SHP77 (cell line): ENCODE measurements around the gene SHROOM4.

ENCODE experiments used
- DNase-seq, 2 experiments: peaks; one replicate each; lab custom pipeline; 2025; lab: John Stamatoyannopoulos, UW

SHROOM4 gene

DNA sequence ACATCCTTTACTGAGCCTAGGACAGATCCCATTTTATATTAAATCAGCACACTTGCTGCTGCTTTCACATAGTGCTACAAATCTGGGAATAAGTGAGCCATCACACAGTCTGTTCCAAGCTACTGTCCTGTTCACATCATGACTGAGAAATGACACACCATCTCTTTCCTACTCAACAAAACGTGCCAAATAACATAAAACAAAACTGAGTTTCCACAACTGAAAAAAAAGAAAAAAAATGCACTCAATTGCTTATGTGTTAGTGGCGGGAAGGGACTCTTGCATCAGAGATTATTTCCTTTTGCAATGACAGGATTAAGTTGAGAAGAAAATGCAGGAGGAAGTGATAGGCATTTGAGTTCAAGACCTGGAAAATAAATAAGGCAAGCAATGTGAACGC lies 109.0 kb downstream of the SHROOM4 start:
- no peak for DNase-seq

DNA sequence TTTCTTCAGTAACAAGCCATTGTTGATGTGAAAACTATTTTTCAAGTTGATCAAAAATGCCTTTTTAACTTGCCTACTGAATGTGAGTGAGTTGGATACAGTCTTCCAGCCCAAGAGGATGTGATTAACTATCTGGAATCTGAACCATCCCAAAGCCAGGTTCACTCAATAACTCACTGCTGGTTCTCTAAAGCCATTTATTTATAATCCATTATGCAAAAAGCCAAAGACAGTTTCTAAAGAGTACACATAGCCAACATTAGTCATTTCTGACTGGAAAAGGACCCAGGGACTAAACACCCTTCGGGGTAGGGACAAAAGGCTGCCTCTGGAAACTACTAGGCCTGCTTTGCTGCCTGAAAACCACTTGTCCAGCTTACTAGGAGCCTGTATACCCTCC lies 109.6 kb downstream of the SHROOM4 start:
- no peak for DNase-seq

DNA sequence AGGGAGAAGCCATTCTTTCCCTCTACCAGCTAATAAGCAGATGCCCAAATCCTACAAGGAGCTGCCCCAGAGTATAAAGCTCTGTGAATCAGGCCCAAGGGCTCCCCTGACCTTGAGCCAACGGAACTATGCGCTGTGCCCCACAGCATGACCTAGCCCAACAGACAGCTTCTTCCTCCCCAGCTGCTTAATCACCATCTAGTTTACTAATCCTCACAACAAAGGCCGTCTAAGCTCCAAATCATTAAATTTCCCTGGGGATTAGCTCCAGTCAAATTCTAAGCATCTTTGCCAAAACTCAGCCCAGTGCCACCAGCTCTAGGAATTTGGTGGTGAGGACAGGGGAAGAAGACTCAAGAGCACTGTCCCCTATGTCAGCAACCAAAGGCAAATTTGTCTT lies 113.1 kb downstream of the SHROOM4 start:
- no peak for DNase-seq

DNA sequence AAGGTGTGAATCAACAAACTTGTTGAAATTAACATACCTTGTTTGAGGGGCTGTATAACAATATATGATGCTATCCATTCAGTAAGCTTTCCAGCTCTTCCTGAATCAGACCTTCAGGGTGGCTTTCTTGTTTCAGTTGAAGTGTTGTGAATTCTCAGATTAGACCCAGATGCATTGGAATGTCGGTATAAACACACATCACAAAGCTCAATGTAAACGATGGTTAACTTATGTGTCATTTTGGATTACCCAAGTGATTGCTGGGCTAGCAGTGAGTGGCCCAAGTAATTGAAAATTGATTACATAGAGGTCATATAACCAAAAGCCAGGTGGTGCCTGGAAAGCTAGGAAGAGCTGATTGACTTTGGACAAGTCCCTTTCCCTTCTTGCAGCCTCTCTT lies 115.0 kb downstream of the SHROOM4 start:
- DNase-seq: no peak

DNA sequence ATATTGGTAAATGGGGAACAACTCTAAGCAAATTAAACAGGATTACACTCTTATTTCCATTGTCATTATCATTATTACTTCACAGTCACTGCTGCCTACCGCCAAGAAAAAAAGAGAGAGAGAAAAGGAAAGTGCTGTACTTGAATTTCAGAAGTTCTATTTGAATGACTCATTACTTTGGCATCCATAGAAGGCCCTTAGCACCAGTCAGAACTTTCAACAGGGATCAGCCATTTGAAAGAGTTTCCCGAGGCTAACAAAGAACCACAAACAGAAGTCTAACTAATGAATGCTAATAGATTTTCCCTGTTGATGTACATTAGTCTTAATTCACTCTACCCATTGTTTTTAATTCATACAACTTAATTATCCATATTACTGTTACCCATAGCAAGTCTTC lies 116.3 kb downstream of the SHROOM4 start:
- DNase-seq: no peak

DNA sequence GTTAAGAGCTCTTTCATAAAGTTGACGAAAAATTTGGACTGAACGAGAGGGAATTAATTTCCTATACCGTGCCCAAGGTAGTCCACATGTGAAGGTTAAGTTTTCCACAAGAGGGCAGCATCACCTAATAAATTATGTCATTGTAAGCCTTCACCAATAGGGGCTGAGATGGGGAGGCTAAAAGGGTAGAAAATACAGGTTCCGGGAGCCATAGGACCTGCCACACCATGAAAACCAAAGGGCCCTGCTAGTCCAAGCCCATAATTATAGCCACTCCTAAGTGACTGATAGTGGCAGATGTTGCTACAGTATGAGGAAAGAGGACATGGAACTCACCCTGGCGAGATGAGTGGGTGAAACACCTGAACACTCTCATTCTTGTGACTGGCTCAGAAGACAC lies 122.2 kb downstream of the SHROOM4 start:
- peak; percentile 21 to 32 for DNase-seq

DNA sequence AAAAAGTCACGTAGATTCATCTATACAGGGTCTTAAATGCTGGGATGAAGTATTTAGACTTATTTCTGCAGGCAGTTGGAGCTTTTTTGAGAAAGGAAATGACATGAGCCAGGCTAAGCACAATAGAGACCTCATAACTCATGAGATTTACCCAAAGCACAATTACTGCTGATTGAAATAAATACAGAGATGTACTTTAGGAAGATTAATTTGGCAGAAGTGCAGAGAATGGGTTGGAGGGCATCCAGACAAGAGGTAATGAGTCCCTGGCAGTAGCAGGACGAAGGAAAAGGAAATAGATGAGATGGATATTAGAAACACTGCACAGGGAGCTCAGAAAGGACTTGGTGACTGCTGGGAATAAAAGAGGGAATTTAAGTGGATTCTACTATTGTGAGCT lies 129.1 kb downstream of the SHROOM4 start:
- no peak for DNase-seq

DNA sequence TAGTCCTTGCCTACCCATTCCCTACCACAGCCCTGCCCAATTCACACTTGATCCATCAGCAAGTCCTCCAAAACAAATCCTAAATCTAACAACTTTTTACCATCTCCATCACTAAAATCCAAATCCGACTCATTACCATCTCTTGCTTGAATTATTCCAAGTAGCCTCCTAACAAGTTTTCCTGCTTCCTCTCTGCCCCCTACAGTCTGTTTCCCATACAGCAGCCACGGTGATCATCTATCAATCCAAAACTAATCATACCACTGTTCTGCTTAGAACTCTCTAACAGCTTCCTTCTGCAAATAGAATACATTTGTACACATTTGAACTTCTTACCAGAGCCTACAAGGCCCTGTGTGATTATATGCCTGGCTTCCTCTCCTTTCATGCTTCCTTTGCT lies 133.0 kb downstream of the SHROOM4 start:
- peak in 1 of 2 experiments; percentile 0 for DNase-seq

DNA sequence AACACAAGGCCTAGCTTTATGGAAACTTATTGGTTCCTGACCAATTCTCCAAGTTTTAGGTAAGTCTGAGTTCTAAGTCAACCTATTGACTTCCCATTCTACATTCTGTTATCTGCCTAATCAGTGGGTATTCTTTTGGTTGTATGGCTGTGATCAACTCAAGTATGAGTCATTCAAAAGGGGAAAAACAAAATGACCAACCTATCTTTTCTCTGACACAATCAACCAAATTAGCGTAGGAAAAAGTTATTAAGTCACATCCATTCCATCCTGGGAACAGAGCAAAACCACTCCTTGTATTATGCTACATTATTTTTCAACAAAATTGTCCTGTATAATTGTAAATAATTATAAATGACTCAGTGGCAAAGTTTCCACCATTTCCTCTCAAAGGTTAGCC lies 136.2 kb downstream of the SHROOM4 start:
- DNase-seq: no peak

DNA sequence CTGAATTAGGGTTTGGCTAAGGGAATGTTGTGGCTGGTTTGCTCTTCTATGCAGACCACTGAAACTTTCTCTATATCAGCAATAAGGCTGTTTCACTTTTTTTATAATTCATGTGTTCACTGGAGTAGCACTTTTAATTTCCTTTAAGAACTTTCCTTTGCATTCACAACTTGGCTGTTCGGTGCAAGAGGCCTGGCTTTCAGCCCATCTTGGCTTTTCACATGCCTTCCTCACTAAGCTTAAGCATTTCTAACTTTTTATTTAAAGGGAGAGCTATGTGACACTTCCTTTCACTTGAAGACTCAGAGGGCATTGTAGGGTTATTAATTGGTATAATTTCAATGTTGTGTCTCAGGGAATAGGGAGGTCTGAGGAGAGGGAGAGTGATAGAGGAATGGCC lies 142.3 kb downstream of the SHROOM4 start:
- DNase-seq: no peak

DNA sequence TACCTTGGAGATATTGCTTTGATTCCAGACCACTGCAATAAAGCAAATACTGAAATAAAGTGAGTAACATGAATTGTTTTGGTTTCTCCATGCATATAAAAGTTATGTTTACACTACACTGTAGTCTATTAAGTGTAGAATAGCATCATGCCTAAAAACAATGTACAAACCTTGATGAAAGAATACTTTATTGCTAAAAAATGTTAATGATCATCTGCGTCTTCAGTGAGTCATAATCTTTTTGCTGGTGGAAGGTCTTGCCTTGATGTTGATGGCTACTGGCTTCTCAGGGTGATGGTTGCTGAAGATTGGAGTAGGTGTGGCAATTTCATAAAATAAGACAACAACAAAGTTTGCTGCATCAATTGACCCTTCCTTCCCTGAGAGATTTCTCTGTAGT lies 145.1 kb downstream of the SHROOM4 start:
- DNase-seq: no peak

DNA sequence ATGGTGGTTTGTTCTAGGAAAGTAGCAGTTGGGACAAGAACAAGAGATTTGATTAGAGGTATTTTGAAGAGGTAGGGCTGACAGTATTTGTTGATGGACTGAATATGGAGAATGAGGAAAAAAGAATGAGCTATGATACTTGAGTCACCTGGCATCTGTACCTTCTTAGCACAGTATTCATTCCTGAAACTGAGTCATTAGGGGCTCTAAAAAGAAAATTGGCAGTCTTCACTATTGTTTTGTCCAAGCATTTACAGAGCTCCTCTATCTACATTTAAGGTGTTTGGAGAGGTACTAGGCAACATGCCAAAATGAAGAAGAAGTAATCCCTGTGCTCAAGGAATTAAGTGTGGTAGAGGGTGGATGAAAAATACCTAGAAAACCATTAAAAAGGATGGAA lies 165.8 kb downstream of the SHROOM4 start:
- no peak for DNase-seq

DNA sequence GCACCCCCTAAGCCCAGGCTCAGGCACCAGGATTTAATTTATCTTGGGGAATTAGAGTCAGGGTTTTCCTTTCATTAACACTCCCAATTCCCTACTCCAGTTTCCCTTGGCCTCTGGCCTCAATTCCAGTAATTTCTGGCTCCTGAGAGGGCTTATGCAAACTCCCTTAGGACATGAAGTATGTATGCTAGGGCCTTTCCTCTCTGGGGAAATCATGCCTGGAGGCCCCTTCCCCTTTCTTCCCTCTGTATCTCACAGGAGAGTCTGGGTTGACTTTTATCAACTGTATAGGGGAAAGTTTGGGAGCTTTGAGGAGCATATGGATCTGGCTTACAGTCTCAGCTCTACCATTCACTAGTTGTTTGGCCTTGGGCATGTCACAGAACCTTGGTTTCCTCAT lies 169.5 kb downstream of the SHROOM4 start:
- DNase-seq: no peak

DNA sequence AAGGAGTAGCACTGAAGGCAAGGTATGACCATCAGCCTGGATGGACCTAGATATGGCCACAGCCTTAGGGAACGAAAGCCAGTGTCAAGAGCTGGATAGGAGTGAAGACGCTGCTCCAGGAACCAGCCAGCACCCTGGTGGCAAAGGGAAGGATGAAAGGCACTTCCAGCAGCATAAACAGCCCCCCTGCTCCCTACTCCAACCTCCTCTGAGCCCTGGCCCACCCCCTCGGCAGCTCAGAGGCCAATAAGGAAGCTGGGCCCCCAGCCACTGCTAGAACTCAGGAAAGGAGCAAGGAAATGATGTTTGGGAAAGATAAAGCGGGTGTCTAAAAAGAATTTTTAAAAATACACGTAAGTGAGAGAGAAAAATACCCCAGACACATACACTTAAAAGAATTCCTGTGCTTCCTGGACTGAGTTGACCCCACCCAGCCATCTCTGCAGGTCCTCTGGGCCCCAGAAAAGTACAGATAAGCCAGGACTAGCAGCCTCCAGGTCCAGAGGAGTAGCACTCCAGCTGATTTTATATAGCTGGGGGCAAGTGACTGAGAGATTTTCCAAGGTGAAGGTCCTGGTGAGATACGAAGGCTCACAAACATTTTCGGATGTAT lies 170.4 kb downstream of the SHROOM4 start:
- no peak for DNase-seq

DNA sequence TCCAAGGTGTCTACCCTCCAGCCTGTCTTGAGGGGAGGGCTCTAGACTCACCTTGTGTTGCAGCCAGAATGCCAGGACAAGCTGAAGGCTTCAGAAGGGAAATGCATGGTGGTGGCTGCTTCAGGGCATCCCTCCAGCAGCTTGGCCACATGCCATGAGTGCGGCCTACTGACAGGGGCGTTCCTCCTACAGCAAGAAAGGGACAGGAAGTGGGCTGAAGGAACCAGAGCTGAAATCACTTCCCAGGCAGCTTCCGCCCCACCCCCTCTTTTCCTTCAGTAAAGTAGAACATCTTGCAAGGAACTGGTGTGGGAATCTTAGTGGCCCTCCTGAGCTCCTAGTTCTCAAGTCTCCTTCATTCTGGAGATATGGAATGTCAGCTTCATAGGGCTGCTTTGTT lies 175.9 kb downstream of the SHROOM4 start:
- DNase-seq: no peak

DNA sequence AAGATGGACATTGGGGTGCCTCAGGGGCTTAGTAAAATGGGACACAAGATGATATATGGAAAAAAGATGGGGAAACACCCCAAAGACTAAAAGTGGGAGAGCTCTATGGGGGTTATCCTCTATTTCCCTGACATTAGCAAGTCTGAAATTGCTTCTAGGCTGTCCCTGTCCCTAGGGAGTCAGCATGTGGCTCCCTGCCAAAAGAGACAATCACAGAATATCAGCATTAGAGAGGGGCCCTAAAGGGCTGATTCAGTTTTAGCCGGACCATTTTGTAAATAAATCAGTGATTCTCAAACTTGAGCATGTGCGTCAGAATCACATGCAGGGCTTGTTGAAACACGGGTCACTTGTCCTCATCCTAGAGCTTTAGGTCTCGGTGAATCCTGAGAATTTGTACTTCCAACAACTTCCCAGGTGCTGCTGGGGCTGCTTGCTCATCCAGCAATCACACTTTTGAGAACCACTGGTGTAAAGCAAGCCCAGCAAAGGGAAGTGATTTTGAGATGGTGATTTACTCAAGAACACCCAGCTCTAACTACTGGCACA lies 178.1 kb downstream of the SHROOM4 start:
- no peak for DNase-seq

DNA sequence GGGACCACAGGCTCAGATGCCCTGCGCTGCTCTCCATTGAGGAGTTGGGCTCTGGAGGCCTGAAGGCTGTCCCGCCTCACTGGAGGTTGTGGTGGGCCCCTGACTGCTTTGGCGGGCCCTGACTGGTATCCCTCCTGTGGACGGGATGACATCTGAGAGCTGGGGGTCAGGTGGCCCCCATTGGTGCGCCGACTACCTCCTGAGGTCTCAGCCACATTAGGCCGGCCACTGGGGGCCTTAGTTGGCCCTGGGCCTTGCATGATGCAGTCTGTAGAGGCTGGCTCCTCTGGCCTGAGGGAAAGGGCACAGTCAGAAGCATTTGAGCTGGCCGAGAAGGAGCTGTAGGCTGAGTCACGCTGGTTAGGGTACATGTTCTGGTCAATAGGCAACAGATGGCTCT lies 178.8 kb downstream of the SHROOM4 start:
- no peak for DNase-seq

DNA sequence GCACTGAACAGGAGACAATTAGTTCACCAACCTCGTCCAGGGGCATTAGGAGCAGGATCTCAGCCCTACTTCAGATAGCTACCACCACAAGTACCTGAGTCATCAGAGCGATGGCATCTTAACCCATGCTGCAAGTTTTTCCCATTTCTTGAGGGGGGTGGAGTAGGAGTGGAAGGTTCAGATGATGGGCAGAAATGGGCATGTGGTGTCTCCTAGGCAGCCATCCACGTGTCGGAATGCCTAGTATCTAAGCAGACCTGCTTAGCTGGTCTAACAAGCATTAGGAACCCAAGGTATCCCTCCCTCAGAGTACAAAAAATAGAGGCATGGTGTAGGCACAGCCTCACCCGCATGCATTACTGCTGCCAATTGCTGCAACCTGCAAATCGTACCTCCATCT lies 184.2 kb downstream of the SHROOM4 start:
- no peak for DNase-seq

DNA sequence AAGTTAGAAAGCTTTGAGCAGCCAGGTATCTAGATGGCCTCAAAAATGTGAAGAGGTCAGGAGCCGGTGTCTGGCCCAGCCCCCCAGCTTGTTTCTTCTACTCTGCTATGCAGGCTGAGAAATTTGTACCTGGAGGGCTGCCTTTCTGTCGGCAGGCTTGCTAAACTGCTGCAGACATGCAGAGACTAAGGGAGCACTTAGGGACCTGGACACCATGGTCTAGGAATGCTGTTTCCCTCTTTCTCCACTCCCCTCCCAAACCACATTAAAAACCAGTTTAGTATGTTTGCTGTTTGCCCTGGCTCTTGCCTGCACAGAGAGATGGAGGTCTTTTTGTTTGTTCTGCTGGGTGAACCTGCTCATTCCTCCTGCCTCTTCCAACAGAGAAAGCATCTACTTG lies 186.3 kb downstream of the SHROOM4 start:
- DNase-seq: no peak

DNA sequence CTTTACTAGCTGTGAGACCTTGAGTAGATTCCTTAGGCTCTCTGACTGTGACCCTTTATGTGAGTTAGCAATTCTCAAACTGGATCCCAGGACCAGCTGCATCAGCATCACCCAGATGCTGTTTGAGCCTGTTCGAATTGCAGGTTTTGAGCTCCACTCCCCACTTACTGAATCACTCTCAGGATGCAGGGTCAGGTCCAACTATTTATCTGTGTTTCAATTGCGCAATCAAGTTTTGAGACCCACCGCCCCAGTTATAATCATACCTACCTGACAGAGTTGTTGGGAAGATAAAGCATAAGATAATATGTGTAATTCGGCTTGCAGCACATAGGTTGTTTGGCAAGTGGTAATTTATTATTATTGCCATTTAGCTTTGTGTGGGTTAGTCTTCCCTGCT lies 187.6 kb downstream of the SHROOM4 start:
- no peak for DNase-seq

DNA sequence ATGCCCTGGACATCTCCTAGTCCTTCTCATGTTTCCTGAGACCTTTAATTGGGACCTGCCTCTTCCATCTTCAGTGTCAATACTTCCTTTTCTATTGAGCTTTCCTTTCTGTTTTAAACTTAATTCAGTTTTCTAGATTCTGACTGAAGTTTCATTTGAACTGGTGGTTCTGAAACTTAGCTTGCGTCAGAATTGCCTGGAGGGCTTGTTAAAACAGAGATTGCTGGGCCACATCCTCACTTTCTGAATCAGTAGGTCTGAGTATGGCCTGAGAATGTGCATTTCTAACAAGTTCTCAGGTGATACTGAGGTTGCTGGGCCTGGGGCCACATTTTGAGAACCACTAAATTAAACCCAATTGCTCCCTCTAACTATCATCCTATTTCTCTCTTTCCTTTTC lies 191.2 kb downstream of the SHROOM4 start:
- DNase-seq: no peak

DNA sequence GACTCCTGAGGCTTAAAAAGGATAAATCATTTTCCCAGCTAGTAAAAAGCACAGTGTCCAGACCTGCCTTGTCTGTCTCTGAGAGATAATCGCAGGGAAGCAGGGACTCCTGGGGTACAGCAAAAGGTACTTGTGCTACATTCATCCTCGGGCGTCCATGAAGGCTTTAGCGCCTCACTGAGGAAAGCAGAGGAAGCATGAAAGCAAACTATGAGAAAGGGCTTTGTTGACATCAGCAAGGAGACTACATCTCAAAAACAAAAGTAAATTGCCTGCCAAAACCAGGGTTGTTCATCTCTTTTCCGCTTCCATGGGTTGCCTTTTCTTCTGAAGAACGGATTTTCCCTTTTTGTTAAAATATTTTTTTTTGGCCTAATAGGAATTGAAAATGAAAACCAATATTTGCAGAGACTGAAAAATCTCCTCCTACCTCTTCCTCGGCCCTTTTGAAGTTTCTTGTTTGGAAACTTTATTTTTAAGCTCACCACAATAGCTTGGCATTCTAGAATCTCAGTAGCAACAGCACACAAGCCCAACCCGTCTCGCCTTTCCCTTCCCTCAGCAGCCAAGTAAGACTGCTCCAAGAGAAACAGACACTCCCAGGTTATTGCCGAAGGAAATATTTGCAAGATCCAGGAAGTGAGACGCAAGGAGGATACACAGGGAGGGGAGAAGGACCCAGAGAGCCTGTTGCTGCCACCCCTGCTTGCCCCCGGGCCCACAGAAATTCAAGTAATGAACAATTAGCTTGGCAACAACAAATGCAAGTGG lies 195.0 kb downstream of the SHROOM4 start:
- DNase-seq: no peak

DNA sequence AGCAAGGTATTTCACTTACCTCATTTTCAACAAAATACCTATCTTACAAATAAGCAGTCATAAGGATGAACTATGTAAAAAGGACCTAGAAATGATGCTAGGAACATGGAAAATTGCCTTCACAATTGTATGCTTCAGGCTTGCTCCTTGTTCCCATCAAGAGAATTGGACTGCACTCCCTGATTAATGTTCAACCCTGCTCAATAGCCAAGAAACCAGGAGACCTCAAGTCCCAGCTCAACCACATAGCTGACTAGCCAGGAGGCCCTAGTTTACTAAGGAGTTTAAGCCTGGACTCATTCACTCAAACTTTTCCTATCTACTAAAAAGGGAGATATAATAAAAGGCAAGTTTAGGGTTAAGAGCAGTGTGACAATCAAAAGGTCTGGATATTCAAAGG lies 196.8 kb downstream of the SHROOM4 start:
- no peak for DNase-seq
